H1 (cell line): ENCODE data around the gene CHMP4B. TPM values are rescaled to one million over a fixed set of nuclear protein-coding genes. Genes with fewer than 3 reads are reported as not detected.

Source experiments
- RNF2 ChIP-seq: fragments of 200-900, 300-1000 bp; sonication (generic); IDR thresholded peaks from 2 replicates; pipeline ENCODE4 v1.7.1; 2016; ENCODE audit warnings: borderline replicate concordance, low read depth, mild to moderate bottlenecking, antibody characterized with exemption, low read length; ENCODE audit not compliant: poor library complexity, severe bottlenecking; ENCODE audit errors: missing control alignments
- polyA plus RNA-seq, 7 experiments: library from polyadenylated mRNA; depleted of rRNA in 3 of 7; stranded (reverse) in 5 of 7; unstranded in 2 of 7; fragments of >200 nt in 5 of 7; fragments of 200-250 nt in 2 of 7; gene quantifications; 1 replicate in 5 of 7; 2 replicates in 1 of 7; 4 replicates in 1 of 7; pipeline versions ENCODE4 v1.2.1 to v1.2.3, GENCODE V29; 2011 to 2013; ENCODE audit warnings: missing spikeins in 2 of 7, mixed read lengths in 2 of 7
- total RNA-seq: library from RNA; stranded (reverse); fragmentation: NEBNext Ultra II Directional; extraction: Animal tissue kit (Norgen Biotek cat#: 25700); gene quantifications from 2 replicates; pipeline ENCODE4 v1.2.1, GENCODE V29; 2021
- TF ChIP-seq, protein P1 (sequence below), 3 experiments: IDR thresholded peaks; 1 replicate in 2 of 3; 2 replicates in 1 of 3; pipeline versions ENCODE4 v1.5.1 to v1.6.1; 2011; ENCODE audit warnings: low read length in 3 of 3, mild to moderate bottlenecking in 3 of 3, inconsistent platforms in 2 of 3, low read depth in 1 of 3, moderate library complexity in 1 of 3; ENCODE audit not compliant: insufficient read depth in 1 of 3; ENCODE audit errors: control extremely low read depth in 1 of 3

CHMP4B gene
- total and polyA plus RNA-seq, 2 of the 8 experiments (the other 6 are each of a cell fraction or from before 2014, with no cell fraction given) = 38.6 to 66.3 TPM

- no peak for TF ChIP-seq RNF2
- TF ChIP-seq, protein P1, sequence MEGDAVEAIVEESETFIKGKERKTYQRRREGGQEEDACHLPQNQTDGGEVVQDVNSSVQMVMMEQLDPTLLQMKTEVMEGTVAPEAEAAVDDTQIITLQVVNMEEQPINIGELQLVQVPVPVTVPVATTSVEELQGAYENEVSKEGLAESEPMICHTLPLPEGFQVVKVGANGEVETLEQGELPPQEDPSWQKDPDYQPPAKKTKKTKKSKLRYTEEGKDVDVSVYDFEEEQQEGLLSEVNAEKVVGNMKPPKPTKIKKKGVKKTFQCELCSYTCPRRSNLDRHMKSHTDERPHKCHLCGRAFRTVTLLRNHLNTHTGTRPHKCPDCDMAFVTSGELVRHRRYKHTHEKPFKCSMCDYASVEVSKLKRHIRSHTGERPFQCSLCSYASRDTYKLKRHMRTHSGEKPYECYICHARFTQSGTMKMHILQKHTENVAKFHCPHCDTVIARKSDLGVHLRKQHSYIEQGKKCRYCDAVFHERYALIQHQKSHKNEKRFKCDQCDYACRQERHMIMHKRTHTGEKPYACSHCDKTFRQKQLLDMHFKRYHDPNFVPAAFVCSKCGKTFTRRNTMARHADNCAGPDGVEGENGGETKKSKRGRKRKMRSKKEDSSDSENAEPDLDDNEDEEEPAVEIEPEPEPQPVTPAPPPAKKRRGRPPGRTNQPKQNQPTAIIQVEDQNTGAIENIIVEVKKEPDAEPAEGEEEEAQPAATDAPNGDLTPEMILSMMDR (IDR thresholded peaks at IDR 0.05; ENCODE audit: control extremely low read depth in 1 of 3, insufficient read depth in 1 of 3, low read depth in 1 of 3, low read length in 3 of 3) = no peak
These were observed 46.8 kb downstream of the CHMP4B start (continued) for GRCh38 chr20:33857722-33858563.
